ENCODE data around the gene ESRRG.
"Not testable (repeated sequence)": the region's sequence is repeated elsewhere in the genome, so short reads cannot be mapped to it uniquely, and the experiment has no call there.

Gene ESRRG

GRCh38 chr1:216529851-216530250 lies 193.4 kb downstream of the ESRRG start:
- not testable (repeated sequence) for ATAC-seq (replicated peaks); DNase-seq; H3K4me3 Mint-ChIP-seq; H3K4me1 Mint-ChIP-seq (ENCODE audit: low read depth in 2 of 2); H3K27ac Mint-ChIP-seq; H3K27me3 Mint-ChIP-seq; H3K36me3 Mint-ChIP-seq (ENCODE audit: insufficient read depth)
- peaks cover 10 to 14% of the 10 kb centered on the region in 2 donors for H3K9me3 Mint-ChIP-seq

DNA sequence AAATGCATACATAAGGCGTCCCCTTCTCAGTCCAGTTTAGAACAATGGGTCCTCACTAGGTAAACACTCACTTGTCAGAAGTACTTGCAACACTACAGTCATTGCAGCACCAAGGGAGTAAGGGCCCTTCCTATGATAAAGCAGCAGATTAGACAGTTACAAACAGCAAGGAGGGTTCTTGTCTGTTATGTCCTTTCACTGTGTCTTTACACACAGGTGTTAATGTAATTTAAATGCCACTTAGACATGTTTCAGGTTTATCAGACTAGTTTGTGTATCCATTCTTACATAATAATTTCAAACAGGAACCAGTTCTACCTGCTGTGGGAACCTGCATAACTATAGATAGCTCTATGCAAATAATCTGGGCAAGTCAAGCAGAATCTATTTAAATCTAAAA lies 194.4 kb downstream of the ESRRG start:
- Mint-ChIP-seq H3K36me3 (ENCODE audit: insufficient read depth) (no peaks in the 10 kb centered on the region), H3K9me3 (peaks cover 12 to 14% of the 10 kb centered on the region in 2 donors), H3K4me3 (no peak overlapping the region), H3K4me1 (ENCODE audit: low read depth in 2 of 2) (no peaks in the 10 kb centered on the region), H3K27ac (no peak overlapping the region), H3K27me3 (no peaks in the 10 kb centered on the region)
- no peak for DNase-seq
- ATAC-seq (replicated peaks), result no peak

DNA sequence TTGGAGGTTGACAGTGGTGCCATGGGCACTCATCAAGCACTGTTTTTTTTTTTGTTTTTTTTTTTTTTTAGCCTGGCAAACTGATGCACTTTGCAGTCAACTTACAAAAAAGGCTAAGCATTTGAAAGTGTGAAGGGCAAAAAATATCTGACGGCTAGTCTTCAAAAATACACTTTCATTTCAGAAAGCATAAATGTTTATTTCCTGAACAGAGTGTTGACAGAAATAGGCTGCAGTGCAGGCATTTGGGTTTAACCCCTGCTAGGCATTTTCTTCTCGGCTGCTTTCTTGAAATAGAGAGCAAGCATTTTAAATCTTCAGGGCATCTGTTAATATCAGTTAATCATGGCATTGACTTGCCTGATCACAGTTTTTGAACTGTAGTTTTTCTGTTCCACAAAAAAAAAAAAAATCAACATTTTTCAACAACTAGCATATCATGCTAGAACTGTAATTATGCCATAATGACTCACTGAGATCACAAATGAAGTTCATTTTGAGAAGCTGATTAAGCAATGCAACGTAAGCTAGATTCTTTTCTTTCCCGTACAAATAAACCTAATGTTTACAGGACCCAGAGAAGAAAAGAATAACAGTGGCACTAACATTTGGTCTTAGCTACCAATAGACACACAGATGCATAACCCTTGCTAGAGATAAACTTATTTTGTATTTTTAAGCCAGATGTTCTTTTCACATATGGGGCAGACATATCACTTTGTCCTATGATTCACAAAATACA lies 199.6 kb downstream of the ESRRG start:
- no peak for ATAC-seq (replicated peaks)
- H3K27me3 Mint-ChIP-seq, result no peaks in the 10 kb centered on the region

GRCh38 chr1:216523043-216523442 lies 200.2 kb downstream of the ESRRG start:
- H3K4me3 Mint-ChIP-seq, result no peak overlapping the region
- H3K9me3 Mint-ChIP-seq, result peaks cover 5 to 12% of the 10 kb centered on the region in 2 donors
- no peak for ATAC-seq (replicated peaks)
- H3K27me3 Mint-ChIP-seq, result no peaks in the 10 kb centered on the region
- H3K4me1 Mint-ChIP-seq (ENCODE audit: low read depth in 2 of 2), result no peaks in the 10 kb centered on the region
- no peak overlapping the region for H3K27ac Mint-ChIP-seq
- no peak for DNase-seq
- H3K36me3 Mint-ChIP-seq (ENCODE audit: insufficient read depth), result no peaks in the 10 kb centered on the region

More for the DNA sequence above, 199.6 kb downstream of the ESRRG start:
- no peak for DNase-seq
- no peaks in the 10 kb centered on the region for H3K36me3 Mint-ChIP-seq (ENCODE audit: insufficient read depth)
- H3K4me3 Mint-ChIP-seq, result no peak overlapping the region
- no peaks in the 10 kb centered on the region for H3K4me1 Mint-ChIP-seq (ENCODE audit: low read depth in 2 of 2)
- H3K27ac Mint-ChIP-seq, result no peak overlapping the region
- H3K9me3 Mint-ChIP-seq, result peaks cover 5 to 10% of the 10 kb centered on the region in 2 donors

DNA sequence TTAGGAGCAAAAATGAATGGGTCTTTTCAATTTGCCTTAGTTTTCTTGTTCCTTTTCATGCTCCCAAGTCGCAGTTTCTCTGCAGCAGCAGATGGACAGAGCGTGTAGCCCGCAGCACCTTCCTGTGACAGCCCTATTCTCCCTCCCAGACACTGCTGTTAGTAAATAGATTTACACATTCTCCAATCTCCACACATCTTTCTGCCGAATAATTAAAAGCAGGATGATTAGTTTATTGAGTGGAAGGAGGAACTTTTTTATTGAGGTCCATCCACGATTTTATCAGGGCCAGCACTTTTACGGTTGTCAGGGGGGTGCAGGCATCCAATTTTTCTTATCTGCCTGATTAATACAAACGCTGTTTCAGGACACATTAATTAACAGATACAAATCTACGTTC lies 201.8 kb downstream of the ESRRG start:
- H3K9me3 Mint-ChIP-seq, result peaks cover 5 to 7% of the 10 kb centered on the region in 2 donors
- no peak for ATAC-seq (replicated peaks)
- no peaks in the 10 kb centered on the region for H3K36me3 Mint-ChIP-seq (ENCODE audit: insufficient read depth)
- H3K4me1 Mint-ChIP-seq (ENCODE audit: low read depth in 2 of 2), result no peaks in the 10 kb centered on the region
- no peak for DNase-seq
- no peaks in the 10 kb centered on the region for H3K27me3 Mint-ChIP-seq
- no peak overlapping the region for H3K4me3 Mint-ChIP-seq
- H3K27ac Mint-ChIP-seq, result no peak overlapping the region

DNA sequence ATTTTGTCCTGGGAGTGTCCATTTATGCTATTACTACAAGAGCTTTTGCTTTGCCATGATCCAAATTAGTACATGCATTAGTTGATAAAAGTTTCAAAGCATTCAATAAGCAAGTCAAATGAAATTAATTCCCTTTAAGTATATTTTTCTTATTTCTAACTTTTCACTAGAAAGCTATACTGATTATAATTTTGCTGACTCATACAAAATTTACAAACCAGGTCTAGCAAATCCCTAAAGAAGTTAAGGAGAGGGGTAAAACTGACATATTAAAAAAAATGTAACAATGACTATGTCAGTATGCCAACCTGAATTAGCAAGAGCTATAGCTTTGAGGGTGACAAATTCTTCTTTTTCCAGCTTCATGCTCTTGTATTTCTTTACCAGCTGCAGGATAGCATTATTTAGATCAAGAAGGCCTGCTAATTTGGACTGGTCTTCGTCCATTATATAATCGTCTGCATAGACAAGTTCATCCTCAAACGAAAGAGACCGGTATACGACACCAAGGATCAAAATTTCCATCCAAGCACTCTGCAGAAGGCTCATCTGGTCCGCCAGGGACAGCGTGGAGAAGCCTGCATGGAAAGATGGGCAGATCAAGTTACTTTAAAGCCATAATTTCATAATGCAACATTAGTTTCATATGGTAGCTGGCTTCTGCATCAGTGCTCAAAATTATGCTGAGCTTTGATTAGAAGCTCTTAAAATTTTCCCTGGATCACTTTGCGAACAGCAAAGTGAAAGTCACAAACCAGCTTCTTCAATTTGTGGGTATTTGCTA lies 204.2 kb downstream of the ESRRG start:
- Mint-ChIP-seq H3K4me3 (no peak overlapping the region), H3K36me3 (ENCODE audit: insufficient read depth) (no peaks in the 10 kb centered on the region), H3K9me3 (peaks cover 0 to 4% of the 10 kb centered on the region in 2 donors), H3K27me3 (no peaks in the 10 kb centered on the region), H3K4me1 (ENCODE audit: low read depth in 2 of 2) (no peaks in the 10 kb centered on the region), H3K27ac (no peak overlapping the region)
- DNase-seq (no peak), ATAC-seq (replicated peaks) (no peak)

- ATAC-seq (replicated peaks), result no peak
- Mint-ChIP-seq H3K9me3 (peaks cover 1 to 14% of the 10 kb centered on the region in 2 donors), H3K4me3 (no peak overlapping the region), H3K27ac (no peak overlapping the region), H3K4me1 (ENCODE audit: low read depth in 2 of 2) (no peaks in the 10 kb centered on the region), H3K27me3 (no peaks in the 10 kb centered on the region), H3K36me3 (ENCODE audit: insufficient read depth) (no peaks in the 10 kb centered on the region)
- DNase-seq, result no peak
Measured at GRCh38 chr1:216502528-216503162, 220.6 kb downstream of the ESRRG start.

GRCh38 chr1:216500273-216500967 lies 222.8 kb downstream of the ESRRG start:
- no peak for DNase-seq
- Mint-ChIP-seq H3K4me3 (no peak overlapping the region), H3K4me1 (ENCODE audit: low read depth in 2 of 2) (no peaks in the 10 kb centered on the region), H3K27me3 (no peaks in the 10 kb centered on the region), H3K9me3 (peaks cover 4 to 18% of the 10 kb centered on the region in 2 donors), H3K36me3 (ENCODE audit: insufficient read depth) (no peaks in the 10 kb centered on the region), H3K27ac (no peak overlapping the region)
- no peak for ATAC-seq (replicated peaks)

DNA sequence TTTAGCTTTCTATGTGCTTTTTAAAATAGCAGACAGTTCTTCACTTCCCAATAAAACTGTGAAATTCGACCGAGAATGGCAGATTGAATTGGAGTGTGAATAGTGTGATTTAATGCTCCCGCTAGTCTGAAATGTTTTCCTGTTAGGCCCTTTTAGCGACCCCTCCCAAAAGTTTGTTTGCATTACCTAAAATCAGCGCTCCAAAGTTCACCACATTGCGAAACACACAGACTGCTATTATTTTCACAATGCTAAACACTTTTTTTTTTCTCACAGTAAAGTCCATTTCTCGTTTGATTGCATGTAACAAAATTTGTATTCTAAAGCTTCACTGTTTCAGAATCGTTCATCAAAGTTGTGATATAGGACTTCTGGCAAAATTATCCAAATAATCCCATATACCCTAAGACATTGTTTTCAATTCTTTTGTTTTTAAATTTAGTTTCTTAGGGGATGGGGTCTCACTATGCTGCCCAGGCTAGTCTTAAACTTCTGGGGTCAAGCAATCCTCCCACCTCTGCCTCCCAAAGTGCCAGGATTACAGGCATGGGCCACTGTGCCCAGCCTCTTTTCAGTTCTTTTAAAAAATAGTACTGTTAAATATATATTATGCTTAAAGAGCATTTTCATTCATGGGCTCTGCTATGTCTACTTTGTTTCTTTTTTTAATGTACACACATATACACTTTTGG lies 223.5 kb downstream of the ESRRG start:
- Mint-ChIP-seq H3K9me3 (peaks cover 4 to 18% of the 10 kb centered on the region in 2 donors), H3K27me3 (no peaks in the 10 kb centered on the region), H3K4me1 (ENCODE audit: low read depth in 2 of 2) (no peaks in the 10 kb centered on the region), H3K27ac (no peak overlapping the region), H3K4me3 (no peak overlapping the region), H3K36me3 (ENCODE audit: insufficient read depth) (no peaks in the 10 kb centered on the region)
- no peak for DNase-seq
- ATAC-seq (replicated peaks), result no peak

DNA sequence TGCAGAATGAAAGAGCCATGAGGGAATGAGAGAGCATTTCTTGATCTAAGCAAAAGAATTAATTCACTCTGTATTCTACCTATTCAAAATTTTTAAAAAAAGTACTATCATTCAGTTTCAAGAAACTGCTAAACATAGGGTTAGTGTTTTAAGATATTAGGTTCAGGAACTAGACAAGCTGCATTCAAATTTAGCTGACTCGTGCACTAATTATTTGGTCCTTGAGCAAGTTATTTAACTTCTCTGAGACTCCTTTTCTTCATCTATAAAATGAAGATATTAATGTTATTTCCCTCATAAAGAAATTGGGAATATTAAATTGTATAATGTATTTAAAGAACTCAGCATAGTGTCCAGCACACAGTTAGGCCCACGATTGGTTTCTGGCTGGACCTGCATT lies 225.0 kb downstream of the ESRRG start:
- DNase-seq (no peak), ATAC-seq (replicated peaks) (no peak)
- Mint-ChIP-seq H3K4me1 (ENCODE audit: low read depth in 2 of 2) (no peaks in the 10 kb centered on the region), H3K9me3 (peaks cover 4 to 18% of the 10 kb centered on the region in 2 donors), H3K36me3 (ENCODE audit: insufficient read depth) (no peaks in the 10 kb centered on the region), H3K27me3 (no peaks in the 10 kb centered on the region), H3K27ac (no peak overlapping the region), H3K4me3 (no peak overlapping the region)

GRCh38 chr1:216485042-216485441 lies 238.2 kb downstream of the ESRRG start:
- no peak overlapping the region for H3K27ac Mint-ChIP-seq
- no peaks in the 10 kb centered on the region for H3K27me3 Mint-ChIP-seq
- ATAC-seq (replicated peaks) (no peak), DNase-seq (no peak)
- H3K4me1 Mint-ChIP-seq (ENCODE audit: low read depth in 2 of 2), result no peaks in the 10 kb centered on the region
- H3K36me3 Mint-ChIP-seq (ENCODE audit: insufficient read depth), result no peaks in the 10 kb centered on the region
- H3K9me3 Mint-ChIP-seq, result peaks cover 16% of the 10 kb centered on the region in 2 donors
- H3K4me3 Mint-ChIP-seq, result no peak overlapping the region

- no peaks in the 10 kb centered on the region for H3K27me3 Mint-ChIP-seq
- H3K36me3 Mint-ChIP-seq (ENCODE audit: insufficient read depth), result no peaks in the 10 kb centered on the region
- no peak overlapping the region for H3K4me3 Mint-ChIP-seq
- ATAC-seq (replicated peaks), result no peak
- DNase-seq, result no peak
- H3K9me3 Mint-ChIP-seq, result peaks cover 16% of the 10 kb centered on the region in 2 donors
- no peaks in the 10 kb centered on the region for H3K4me1 Mint-ChIP-seq (ENCODE audit: low read depth in 2 of 2)
- no peak overlapping the region for H3K27ac Mint-ChIP-seq
Measured at GRCh38 chr1:216483672-216484401, 239.4 kb downstream of the ESRRG start.

Data from effector memory CD8-positive, alpha-beta T cell (primary cell).